Measurements from ENCODE around the gene SMARCAD1.

DNA sequence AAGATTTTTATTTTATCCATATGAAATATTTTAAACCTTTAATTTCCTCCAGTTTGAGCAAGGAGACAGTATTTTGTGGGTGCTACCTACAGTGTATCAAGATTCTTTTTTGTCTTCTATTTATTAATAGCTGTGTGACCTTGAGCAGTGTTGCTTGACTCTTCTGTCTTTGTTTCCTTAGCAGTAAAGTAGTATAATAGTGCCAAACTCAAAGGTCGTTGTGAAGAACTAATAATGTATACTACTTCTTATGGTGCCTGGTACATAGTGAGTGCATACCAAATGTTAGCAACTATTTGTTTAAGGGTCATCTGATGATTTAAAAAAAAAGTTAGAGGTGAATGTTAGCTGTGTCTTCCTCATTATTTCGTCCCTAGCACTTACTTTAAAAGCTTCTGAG, 30.5 kb downstream of the SMARCAD1 start:
- TF ChIP-seq YY1 (IDR thresholded peaks at IDR 0.05; ENCODE audit: low read depth) = no peak
- no peak for TF ChIP-seq EGR1 (IDR thresholded peaks at IDR 0.05)
- TF ChIP-seq, protein P1, sequence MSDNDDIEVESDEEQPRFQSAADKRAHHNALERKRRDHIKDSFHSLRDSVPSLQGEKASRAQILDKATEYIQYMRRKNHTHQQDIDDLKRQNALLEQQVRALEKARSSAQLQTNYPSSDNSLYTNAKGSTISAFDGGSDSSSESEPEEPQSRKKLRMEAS (IDR thresholded peaks at IDR 0.05) = no peak
- no peak for TF ChIP-seq EP300 (IDR thresholded peaks at IDR 0.05; ENCODE audit: borderline replicate concordance)
- no peak for TF ChIP-seq RAD21 (IDR thresholded peaks at IDR 0.05; ENCODE audit: low read depth)
- TF ChIP-seq, protein P2, sequence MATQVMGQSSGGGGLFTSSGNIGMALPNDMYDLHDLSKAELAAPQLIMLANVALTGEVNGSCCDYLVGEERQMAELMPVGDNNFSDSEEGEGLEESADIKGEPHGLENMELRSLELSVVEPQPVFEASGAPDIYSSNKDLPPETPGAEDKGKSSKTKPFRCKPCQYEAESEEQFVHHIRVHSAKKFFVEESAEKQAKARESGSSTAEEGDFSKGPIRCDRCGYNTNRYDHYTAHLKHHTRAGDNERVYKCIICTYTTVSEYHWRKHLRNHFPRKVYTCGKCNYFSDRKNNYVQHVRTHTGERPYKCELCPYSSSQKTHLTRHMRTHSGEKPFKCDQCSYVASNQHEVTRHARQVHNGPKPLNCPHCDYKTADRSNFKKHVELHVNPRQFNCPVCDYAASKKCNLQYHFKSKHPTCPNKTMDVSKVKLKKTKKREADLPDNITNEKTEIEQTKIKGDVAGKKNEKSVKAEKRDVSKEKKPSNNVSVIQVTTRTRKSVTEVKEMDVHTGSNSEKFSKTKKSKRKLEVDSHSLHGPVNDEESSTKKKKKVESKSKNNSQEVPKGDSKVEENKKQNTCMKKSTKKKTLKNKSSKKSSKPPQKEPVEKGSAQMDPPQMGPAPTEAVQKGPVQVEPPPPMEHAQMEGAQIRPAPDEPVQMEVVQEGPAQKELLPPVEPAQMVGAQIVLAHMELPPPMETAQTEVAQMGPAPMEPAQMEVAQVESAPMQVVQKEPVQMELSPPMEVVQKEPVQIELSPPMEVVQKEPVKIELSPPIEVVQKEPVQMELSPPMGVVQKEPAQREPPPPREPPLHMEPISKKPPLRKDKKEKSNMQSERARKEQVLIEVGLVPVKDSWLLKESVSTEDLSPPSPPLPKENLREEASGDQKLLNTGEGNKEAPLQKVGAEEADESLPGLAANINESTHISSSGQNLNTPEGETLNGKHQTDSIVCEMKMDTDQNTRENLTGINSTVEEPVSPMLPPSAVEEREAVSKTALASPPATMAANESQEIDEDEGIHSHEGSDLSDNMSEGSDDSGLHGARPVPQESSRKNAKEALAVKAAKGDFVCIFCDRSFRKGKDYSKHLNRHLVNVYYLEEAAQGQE (IDR thresholded peaks at IDR 0.05; ENCODE audit: low read depth) = no peak
- no peak for TF ChIP-seq TEAD4 (IDR thresholded peaks at IDR 0.05)
- no peak for TF ChIP-seq TCF12 (IDR thresholded peaks at IDR 0.05; ENCODE audit: low read depth)
- no peak for TF ChIP-seq TAF1 (IDR thresholded peaks at IDR 0.05; ENCODE audit: low read depth)
- no peak for TF ChIP-seq CEBPB (IDR thresholded peaks at IDR 0.05)
- TF ChIP-seq CREB1 (IDR thresholded peaks at IDR 0.05; ENCODE audit: low read depth) = no peak
- TF ChIP-seq FOXM1 (IDR thresholded peaks at IDR 0.05; ENCODE audit: borderline replicate concordance, low read depth) = no peak
- TF ChIP-seq NFIC (IDR thresholded peaks at IDR 0.05) = no peak
